Lower leg skin (tissue), 3 donors: Measurements from ENCODE around the gene RAPGEF4.

ENCODE experiments used
- POLR2A ChIP-seq, 2 donors: fragments of 450-650 bp; IDR thresholded peaks; one replicate each; pipeline ENCODE4 v1.6.1; 2016 to 2017; ENCODE audit warnings: antibody characterized with exemption in 2 of 2, mild to moderate bottlenecking in 1 of 2, moderate library complexity in 1 of 2
- TF ChIP-seq, protein P1 (sequence below), 3 donors: fragments of 450-650 bp; IDR thresholded peaks; one replicate each; pipeline ENCODE4 v1.5.1; 2016; ENCODE audit warnings: antibody characterized with exemption in 3 of 3, mild to moderate bottlenecking in 3 of 3, moderate library complexity in 2 of 3

DNA sequence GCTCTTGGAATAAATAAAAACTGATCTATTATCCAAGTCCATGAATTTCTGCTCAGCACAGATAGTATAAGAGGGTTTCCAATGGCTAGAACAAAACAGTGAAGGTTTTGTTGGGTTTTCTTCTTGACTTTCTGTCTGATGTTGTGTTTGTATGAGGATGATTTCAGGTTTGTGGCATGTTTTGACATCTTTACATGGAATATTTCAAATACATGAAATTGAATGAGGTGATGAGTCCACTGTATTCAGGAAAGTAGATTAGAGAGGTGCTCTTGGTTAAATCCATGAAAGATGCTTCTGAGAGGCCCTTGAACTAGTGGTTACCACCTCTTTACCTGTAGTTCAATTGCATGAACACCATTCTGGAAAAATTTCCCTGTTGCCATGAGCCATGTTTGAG is 84.3 kb downstream of the RAPGEF4 start:
- TF ChIP-seq, protein P1, sequence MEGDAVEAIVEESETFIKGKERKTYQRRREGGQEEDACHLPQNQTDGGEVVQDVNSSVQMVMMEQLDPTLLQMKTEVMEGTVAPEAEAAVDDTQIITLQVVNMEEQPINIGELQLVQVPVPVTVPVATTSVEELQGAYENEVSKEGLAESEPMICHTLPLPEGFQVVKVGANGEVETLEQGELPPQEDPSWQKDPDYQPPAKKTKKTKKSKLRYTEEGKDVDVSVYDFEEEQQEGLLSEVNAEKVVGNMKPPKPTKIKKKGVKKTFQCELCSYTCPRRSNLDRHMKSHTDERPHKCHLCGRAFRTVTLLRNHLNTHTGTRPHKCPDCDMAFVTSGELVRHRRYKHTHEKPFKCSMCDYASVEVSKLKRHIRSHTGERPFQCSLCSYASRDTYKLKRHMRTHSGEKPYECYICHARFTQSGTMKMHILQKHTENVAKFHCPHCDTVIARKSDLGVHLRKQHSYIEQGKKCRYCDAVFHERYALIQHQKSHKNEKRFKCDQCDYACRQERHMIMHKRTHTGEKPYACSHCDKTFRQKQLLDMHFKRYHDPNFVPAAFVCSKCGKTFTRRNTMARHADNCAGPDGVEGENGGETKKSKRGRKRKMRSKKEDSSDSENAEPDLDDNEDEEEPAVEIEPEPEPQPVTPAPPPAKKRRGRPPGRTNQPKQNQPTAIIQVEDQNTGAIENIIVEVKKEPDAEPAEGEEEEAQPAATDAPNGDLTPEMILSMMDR (IDR thresholded peaks at IDR 0.05): no peak
- no peak for TF ChIP-seq POLR2A (IDR thresholded peaks at IDR 0.05)
